ENCODE data around the gene GNAQ.

The GNAQ gene

GRCh38 chr9:77946969-77947620, 84.5 kb downstream of the GNAQ start:
- no peak overlapping the region for H3K4me2 ChIP-seq (ENCODE audit: low read length)
- no peak overlapping the region for H3K4me3 ChIP-seq (ENCODE audit: low read length)
- H3K9me3 ChIP-seq (ENCODE audit: control insufficient read depth, insufficient read depth, low read length), result no peaks in the 10 kb centered on the region
- H3K36me3 ChIP-seq (ENCODE audit: control insufficient read depth, low read length), result no peaks in the 10 kb centered on the region
- H3K9me2 ChIP-seq (replicated peaks; ENCODE audit: control insufficient read depth, low read length), result no peaks in the 10 kb centered on the region
- no peaks in the 10 kb centered on the region for H4K20me1 ChIP-seq (ENCODE audit: control insufficient read depth, insufficient read depth, low read depth, low read length)
- no peaks in the 10 kb centered on the region for H3K79me2 ChIP-seq (ENCODE audit: control insufficient read depth, low read length)
- 0 out of 2 replicates have a peak, but pooled peaks cover 2% of the 10 kb centered on the region for H3K27me3 ChIP-seq (ENCODE audit: control insufficient read depth, low read length)
- H3K4me1 ChIP-seq (ENCODE audit: control insufficient read depth, low read length), result no peaks in the 10 kb centered on the region
- H3K27ac ChIP-seq (ENCODE audit: low read depth, low read length), result no peak overlapping the region
- TF ChIP-seq CTCF (IDR thresholded peaks at IDR 0.05; ENCODE audit: low read depth, low read length, poor library complexity, severe bottlenecking) (no peak), EZH2phosphoT487 (IDR thresholded peaks at IDR 0.05; ENCODE audit: borderline replicate concordance, low read length) (no peak)
- no peaks in the 10 kb centered on the region for H3F3A ChIP-seq (ENCODE audit: control insufficient read depth, insufficient read depth)

DNA sequence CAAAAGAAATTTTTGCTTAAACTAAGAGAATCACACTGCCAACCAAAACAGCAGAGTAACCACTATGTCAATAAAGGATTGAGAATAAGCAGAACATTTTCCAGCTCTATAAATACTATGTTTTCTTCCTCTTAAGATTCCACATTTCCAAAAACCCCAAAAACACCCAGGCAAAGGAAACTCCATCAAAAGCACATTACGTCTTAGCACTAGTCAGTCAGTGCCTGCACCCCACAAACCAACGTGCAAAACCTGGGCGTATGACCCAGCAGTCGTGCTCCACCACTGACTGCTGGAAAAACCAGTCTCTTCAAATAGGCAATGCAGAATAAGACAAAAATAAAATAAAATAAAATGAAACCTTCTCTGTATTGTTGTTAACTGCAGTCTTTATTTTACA, 85.3 kb downstream of the GNAQ start:
- Histone ChIP-seq H3K36me3 (ENCODE audit: control insufficient read depth, low read length) (no peaks in the 10 kb centered on the region), H3K4me1 (ENCODE audit: control insufficient read depth, low read length) (no peaks in the 10 kb centered on the region), H3K27ac (ENCODE audit: low read depth, low read length) (no peak overlapping the region), H3K27me3 (ENCODE audit: control insufficient read depth, low read length) (0 out of 2 replicates have a peak, but pooled peaks cover 2% of the 10 kb centered on the region), H3K79me2 (ENCODE audit: control insufficient read depth, low read length) (no peaks in the 10 kb centered on the region), H3F3A (ENCODE audit: control insufficient read depth, insufficient read depth) (no peaks in the 10 kb centered on the region), H3K4me3 (ENCODE audit: low read length) (no peak overlapping the region), H4K20me1 (ENCODE audit: control insufficient read depth, insufficient read depth, low read depth, low read length) (no peaks in the 10 kb centered on the region), H3K9me2 (replicated peaks; ENCODE audit: control insufficient read depth, low read length) (no peaks in the 10 kb centered on the region), H3K4me2 (ENCODE audit: low read length) (no peak overlapping the region), H3K9me3 (ENCODE audit: control insufficient read depth, insufficient read depth, low read length) (no peaks in the 10 kb centered on the region)
- no peak for TF ChIP-seq EZH2phosphoT487 (IDR thresholded peaks at IDR 0.05; ENCODE audit: borderline replicate concordance, low read length)
- TF ChIP-seq CTCF (IDR thresholded peaks at IDR 0.05; ENCODE audit: low read depth, low read length, poor library complexity, severe bottlenecking), result no peak

DNA sequence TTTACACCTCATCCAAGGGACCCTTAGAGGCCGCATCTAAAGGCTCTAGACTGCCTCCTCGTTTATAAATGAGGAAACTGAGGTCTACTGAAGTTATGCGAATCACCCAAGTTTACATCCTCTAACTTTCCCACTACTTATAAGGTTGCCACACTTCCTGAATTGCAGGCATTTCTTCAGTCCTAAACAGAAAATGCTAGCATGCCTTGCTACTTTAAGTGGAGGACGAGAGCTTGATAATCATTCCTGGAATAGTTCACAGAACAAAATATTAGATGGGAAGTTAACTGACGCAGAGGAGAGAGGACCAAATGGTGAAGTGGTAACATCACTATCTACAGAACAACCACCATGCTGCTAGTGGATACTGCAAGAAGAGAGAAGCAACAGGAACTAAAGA, 85.8 kb downstream of the GNAQ start:
- no peaks in the 10 kb centered on the region for H3K79me2 ChIP-seq (ENCODE audit: control insufficient read depth, low read length)
- TF ChIP-seq CTCF (IDR thresholded peaks at IDR 0.05; ENCODE audit: low read depth, low read length, poor library complexity, severe bottlenecking) (no peak), EZH2phosphoT487 (IDR thresholded peaks at IDR 0.05; ENCODE audit: borderline replicate concordance, low read length) (no peak)
- H3K36me3 ChIP-seq (ENCODE audit: control insufficient read depth, low read length), result no peaks in the 10 kb centered on the region
- H3K27me3 ChIP-seq (ENCODE audit: control insufficient read depth, low read length), result 0 out of 2 replicates have a peak, but pooled peaks cover 2% of the 10 kb centered on the region
- no peak overlapping the region for H3K4me2 ChIP-seq (ENCODE audit: low read length)
- no peaks in the 10 kb centered on the region for H3F3A ChIP-seq (ENCODE audit: control insufficient read depth, insufficient read depth)
- H3K4me1 ChIP-seq (ENCODE audit: control insufficient read depth, low read length), result no peaks in the 10 kb centered on the region
- H3K9me3 ChIP-seq (ENCODE audit: control insufficient read depth, insufficient read depth, low read length), result no peaks in the 10 kb centered on the region
- no peak overlapping the region for H3K4me3 ChIP-seq (ENCODE audit: low read length)
- no peaks in the 10 kb centered on the region for H3K9me2 ChIP-seq (replicated peaks; ENCODE audit: control insufficient read depth, low read length)
- H4K20me1 ChIP-seq (ENCODE audit: control insufficient read depth, insufficient read depth, low read depth, low read length), result no peaks in the 10 kb centered on the region
- H3K27ac ChIP-seq (ENCODE audit: low read depth, low read length), result no peak overlapping the region

Data from DOHH2 (cell line).